Measurements from ENCODE around the gene PPP1R1C.

DNA sequence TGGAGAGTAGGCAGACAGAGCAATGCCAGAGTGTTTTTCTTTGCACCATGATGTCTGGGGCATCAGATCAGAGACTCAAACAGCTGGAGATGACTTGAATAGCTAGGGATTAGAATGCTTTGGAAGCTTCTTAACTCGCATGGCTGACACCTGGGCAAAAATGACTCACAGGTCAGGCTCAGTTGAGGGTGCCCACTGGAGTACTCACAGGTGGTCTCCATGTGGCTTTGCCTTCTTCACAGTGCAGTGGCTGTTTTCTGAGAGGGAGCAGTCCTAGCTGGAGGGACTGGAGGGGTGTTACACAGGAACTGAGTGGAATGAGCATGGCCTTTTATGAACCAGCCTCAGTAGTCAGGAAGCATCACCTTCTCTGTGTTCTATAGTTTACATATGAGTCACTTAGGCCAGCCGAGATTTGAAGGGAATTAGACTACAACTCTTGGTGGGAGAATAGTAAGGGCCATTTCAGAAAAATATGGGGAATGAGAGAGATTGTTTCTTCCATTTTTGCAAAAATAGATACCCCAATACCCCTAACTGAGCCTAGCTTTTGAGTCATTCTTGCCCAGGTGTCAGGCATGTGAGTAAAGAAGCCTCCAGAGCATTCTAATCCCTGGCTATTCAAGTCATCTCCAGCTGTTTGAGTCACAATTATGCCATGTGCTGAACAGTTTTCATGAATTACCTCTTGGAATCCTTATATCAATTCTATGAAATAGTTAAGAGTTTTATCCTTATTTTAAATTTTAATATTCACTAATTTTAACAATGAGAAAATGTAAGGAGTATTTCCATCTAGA, 7.1 kb upstream of the PPP1R1C start:
- no peak for TF ChIP-seq MXI1 (conservative IDR thresholded peaks at IDR 0.05; ENCODE audit: poor library complexity, severe bottlenecking)
- no peak for TF ChIP-seq EZH2 (IDR thresholded peaks at IDR 0.05; ENCODE audit: borderline replicate concordance, insufficient read depth, low read length, poor library complexity, severe bottlenecking)
- TF ChIP-seq SMC3 (conservative IDR thresholded peaks at IDR 0.05; ENCODE audit: poor library complexity) = no peak
- TF ChIP-seq, protein P1, sequence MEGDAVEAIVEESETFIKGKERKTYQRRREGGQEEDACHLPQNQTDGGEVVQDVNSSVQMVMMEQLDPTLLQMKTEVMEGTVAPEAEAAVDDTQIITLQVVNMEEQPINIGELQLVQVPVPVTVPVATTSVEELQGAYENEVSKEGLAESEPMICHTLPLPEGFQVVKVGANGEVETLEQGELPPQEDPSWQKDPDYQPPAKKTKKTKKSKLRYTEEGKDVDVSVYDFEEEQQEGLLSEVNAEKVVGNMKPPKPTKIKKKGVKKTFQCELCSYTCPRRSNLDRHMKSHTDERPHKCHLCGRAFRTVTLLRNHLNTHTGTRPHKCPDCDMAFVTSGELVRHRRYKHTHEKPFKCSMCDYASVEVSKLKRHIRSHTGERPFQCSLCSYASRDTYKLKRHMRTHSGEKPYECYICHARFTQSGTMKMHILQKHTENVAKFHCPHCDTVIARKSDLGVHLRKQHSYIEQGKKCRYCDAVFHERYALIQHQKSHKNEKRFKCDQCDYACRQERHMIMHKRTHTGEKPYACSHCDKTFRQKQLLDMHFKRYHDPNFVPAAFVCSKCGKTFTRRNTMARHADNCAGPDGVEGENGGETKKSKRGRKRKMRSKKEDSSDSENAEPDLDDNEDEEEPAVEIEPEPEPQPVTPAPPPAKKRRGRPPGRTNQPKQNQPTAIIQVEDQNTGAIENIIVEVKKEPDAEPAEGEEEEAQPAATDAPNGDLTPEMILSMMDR (IDR thresholded peaks at IDR 0.05; ENCODE audit: poor library complexity, severe bottlenecking) = no peak
- no peak for TF ChIP-seq RAD21 (conservative IDR thresholded peaks at IDR 0.05)
- no peak for TF ChIP-seq TAF1 (IDR thresholded peaks at IDR 0.05; ENCODE audit: low read depth)
- TF ChIP-seq POLR2AphosphoS5 (IDR thresholded peaks at IDR 0.05) = no peak

Measured in neural cell (in vitro differentiated cells).